ENCODE measurements around the gene GOT1.

The GOT1 gene

GRCh38 chr10:99395750-99396445 lies 34.5 kb downstream of the GOT1 start:
- DNase-seq (ENCODE audit: low spot score), result no peak

GRCh38 chr10:99394761-99395386 lies 35.5 kb downstream of the GOT1 start:
- no peak for DNase-seq (ENCODE audit: low spot score)

GRCh38 chr10:99394256-99394655 lies 36.2 kb downstream of the GOT1 start:
- no peak for DNase-seq (ENCODE audit: low spot score)

GRCh38 chr10:99393683-99394082 lies 36.7 kb downstream of the GOT1 start:
- DNase-seq (ENCODE audit: low spot score), result no peak

DNA sequence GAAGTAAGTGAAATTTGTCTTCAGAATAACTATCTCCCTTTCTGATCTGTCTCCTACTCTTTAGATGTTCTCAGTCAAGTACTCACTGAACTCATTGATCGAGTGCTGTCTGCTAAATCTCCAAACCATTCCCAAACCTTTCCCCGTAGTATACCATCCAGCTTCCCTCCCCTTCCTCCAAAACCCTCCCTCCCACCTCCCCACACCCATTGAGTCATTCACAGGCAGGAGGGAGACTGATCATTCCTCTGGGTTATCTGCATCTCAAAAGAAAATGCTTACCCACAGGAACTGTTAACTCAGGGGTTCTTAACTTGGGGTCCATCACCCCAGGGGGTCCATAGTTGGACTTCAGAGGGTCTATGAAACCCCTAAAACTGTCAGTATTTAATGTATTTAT lies 37.4 kb downstream of the GOT1 start:
- no peak for DNase-seq (ENCODE audit: low spot score)

GRCh38 chr10:99391346-99391745 lies 39.1 kb downstream of the GOT1 start:
- DNase-seq (ENCODE audit: low spot score), result no peak

GRCh38 chr10:99389729-99390480 lies 40.5 kb downstream of the GOT1 start:
- no peak for DNase-seq (ENCODE audit: low spot score)

- DNase-seq (ENCODE audit: low spot score), result no peak
These were observed 42.9 kb downstream of the GOT1 start for GRCh38 chr10:99387541-99387940.

DNA sequence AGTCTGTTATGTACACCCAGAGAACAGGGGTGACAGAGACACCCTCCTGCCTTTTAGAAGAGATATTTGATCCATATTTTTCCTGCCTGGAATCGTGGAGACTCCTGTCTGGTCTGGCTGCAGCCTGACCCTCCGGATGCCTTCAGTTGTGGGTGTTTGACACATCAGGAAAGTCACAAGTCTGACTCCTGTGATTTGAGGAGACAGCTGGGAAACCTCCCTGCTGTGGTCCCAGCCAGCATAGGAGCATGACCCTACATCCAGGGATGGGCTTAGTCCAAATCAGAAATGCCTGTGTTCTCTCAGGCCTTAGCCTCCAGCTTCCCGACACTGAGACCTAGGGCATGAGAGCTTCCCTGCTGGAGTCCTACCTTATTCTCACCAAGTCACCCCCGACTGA lies 43.4 kb downstream of the GOT1 start:
- DNase-seq (ENCODE audit: low spot score), result no peak

DNA sequence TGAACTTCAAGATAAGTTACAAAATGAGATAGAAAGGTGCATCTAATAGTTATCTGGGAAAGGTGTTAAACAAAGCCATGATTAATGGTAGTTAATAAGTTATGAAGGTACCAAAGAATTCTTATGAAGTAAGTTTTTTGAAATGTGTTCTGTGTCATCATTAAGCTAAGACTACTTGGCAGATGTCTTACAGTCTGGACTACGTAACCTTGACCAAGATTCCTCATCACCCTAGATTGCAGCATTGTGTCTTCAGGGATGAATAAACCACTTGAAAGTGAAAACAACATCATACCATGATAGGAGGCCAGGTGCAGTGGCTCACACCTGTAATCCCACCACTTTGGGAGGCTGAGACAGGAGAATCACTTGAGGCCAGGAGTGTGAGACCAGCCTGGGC lies 48.2 kb downstream of the GOT1 start:
- DNase-seq (ENCODE audit: low spot score), result no peak

DNA sequence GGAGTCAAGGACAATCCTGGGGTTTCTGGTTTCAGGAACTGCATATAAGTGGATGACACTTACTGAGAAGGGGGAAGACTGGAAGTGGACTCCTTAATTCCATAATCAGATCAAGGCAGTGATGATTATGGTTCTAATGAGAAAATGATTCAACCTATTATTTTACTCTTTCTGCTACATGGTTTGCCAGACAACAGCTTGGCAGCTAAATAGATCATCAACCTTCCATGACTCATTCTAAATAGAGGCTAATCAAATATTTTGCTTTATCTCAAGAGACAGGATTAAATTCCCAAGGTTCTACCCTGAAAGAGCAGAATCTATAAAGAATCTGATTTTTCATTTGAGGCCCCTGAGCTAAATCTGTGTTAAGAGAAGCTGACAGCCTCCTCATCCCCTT lies 55.0 kb downstream of the GOT1 start:
- no peak for DNase-seq (ENCODE audit: low spot score)

DNA sequence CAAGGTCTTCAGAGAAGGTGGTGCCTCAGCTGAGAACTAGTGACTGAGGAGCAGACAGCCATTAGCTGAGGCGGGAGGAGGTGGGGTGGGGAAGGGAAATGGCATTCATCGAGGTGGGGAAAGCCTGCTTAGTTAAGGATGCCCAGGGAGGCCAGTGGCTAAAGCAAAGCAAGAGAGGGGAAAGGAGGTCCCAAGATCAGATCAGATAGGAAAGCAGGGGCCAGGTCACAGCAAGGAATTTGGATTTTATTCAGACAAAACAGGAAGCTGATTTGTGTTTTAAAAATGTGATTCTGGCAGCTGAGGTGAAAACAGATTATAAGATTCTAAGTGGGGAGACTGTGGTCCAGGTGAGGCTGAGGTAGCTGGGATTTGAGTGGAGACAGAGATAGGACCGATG lies 55.5 kb downstream of the GOT1 start:
- no peak for DNase-seq (ENCODE audit: low spot score)

DNA sequence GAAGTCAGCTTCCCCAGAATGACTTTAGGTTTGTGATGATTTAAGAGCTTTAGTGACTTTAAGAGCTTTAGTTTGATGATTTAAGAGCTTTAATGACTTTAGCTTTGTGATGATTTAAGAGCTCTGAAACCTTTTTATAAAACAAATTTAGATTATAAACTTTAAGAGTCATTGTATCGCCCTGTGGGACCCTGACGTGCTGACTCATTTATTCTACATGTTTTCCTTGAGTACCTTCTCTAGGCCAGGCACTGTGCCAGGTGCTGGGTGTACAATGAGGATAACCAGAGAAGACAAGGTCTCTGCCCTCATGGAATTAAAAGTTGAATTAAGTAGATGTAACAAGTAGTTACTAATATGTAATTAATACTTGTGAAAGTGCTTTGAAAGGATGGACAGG lies 55.9 kb downstream of the GOT1 start:
- no peak for DNase-seq (ENCODE audit: low spot score)

- DNase-seq (ENCODE audit: low spot score), result no peak
These were observed 57.7 kb downstream of the GOT1 start for GRCh38 chr10:99372546-99373271.

DNA sequence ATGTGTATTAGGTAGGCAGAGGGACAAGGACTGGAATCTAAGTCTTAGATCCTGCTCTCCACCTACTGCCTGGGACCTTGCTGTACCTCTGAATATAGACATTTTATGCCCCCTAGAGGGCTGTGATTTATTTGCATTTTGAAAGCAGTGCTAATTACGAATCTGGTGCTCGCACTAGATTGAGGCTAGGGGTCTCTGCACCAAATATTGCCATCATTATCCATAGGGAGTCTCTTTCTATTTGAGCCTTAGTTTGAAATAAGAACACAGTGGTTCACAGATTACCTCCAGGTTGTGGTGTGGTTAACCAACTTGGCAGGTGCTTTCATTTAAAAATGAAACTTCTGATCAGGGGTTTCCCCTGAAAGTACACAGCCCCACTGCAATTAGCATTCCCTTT lies 59.4 kb downstream of the GOT1 start:
- peak; percentile 30 for DNase-seq (ENCODE audit: low spot score)

DNA sequence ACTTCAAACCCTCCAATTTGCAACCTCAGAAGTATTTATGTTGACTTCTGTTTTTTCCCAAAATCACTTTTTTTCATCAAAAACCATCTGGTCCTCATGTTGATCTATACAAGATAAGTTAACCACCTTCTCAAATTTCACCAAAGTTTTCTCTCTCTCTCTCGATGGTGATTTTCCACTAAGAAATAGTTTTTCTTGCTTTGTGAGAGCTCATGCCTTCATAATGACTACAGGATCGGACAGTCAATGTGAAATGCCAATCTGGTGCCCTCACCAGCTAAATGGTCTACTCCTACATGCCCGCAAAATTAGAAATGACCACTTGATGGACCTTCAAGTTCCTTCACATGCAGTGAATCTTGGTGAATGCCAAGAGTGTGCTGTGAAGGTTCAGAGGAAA lies 60.9 kb downstream of the GOT1 start:
- DNase-seq (ENCODE audit: low spot score), result no peak

DNA sequence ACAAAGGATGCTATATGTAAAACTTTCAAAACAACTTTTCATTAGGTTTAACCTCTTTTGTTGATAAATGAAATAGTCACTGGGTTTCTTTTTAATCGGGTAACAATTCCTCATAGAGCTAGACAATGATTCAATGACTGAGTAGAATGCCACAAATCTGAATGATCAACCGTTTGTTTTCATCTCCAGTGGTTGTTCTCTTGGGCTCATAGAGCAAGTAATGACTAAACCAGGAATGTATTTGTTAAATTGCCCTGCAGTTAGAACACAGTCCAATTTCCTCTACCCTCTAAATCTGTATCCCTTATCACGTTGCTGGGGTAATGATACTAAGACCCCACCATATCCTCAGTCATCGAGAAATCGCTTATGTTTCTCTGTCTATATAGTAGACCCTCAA lies 61.3 kb downstream of the GOT1 start:
- DNase-seq (ENCODE audit: low spot score), result no peak

DNA sequence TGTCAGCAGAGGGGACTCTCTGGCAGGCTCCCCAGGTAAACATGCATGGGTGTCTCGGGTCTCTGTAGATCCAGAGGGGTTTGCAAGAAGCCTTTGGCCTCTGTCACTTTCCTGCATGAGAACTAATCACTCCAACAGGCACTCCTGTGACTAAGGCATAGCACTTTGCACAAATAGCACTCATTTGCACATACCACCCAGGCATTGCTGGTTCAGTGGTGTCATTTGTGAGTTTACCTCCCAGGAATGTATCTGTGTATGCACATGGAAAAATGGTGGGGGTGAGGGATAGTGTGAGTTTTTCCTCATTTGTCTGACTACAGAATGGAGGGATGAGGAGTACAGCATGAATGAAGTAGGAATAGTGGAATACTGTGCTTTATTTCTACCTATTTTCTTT lies 61.8 kb downstream of the GOT1 start:
- DNase-seq (ENCODE audit: low spot score), result no peak

DNA sequence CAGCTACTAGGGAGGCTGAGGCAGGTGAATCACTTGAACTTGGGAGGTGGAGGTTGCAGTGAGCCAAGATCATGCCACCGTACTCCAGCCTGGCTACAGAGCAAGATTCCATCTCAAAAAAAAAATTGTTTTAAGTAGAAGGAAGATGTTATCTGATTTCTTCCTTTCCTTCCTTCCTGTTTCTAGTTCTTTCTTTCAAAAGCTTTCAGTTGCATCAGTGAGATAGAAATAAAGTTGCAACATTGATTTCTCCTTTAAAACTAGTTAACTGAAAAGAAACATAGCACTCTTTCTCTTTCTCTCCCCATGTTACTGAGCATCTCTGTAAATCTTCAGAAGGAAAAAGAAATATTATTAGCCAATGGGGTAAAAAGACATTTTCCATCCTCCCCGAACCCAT lies 63.8 kb downstream of the GOT1 start:
- DNase-seq (ENCODE audit: low spot score), result no peak

DNA sequence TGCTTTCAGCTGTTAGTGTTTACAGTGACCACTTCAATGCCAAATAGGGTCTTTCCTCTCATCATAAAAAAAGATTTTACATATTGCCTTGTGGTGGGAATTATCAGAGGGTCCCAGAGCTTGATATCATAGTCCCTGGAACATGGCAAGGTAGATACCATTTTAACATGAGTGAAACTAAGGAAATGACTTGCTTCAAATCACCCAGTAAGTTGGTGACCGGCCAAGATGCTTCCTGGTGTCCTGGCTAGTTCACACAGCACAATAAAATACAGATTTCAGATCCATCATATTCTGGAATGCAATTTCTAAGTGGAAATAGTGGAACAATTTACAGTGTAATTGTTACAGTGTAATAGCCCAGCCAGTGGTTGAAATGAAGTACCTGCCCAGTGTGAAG lies 64.7 kb downstream of the GOT1 start:
- no peak for DNase-seq (ENCODE audit: low spot score)

GRCh38 chr10:99365311-99365710 lies 65.1 kb downstream of the GOT1 start:
- no peak for DNase-seq (ENCODE audit: low spot score)

- DNase-seq (ENCODE audit: low spot score), result no peak
These were observed 66.3 kb downstream of the GOT1 start for GRCh38 chr10:99364125-99364524.

GRCh38 chr10:99360934-99361333 lies 69.5 kb downstream of the GOT1 start:
- no peak for DNase-seq (ENCODE audit: low spot score)

Measured in germinal center (tissue), 1 donor.